ENCODE data around the gene HMGB2.

GRCh38 chr4:173282256-173282562 lies 51.9 kb downstream of the HMGB2 start:
- TF ChIP-seq POLR2A (IDR thresholded peaks at IDR 0.05) (no peak), CTCF (IDR thresholded peaks at IDR 0.05) (no peak)
